GM12875 (cell line): ENCODE measurements around the gene NEURL2.

Experiments used
- H3K4me3 ChIP-seq: one replicate; pipeline ENCODE4 v1.5.1; 2011; ENCODE audit warnings: low read depth, low read length, control low read depth
- TF ChIP-seq, protein P1 (sequence below): IDR thresholded peaks from 2 replicates; pipeline ENCODE4 v1.5.1; 2011; ENCODE audit warnings: low read depth, mild to moderate bottlenecking, control low read depth, inconsistent platforms, low read length, moderate library complexity, borderline replicate concordance; ENCODE audit not compliant: insufficient read depth

The NEURL2 gene

DNA sequence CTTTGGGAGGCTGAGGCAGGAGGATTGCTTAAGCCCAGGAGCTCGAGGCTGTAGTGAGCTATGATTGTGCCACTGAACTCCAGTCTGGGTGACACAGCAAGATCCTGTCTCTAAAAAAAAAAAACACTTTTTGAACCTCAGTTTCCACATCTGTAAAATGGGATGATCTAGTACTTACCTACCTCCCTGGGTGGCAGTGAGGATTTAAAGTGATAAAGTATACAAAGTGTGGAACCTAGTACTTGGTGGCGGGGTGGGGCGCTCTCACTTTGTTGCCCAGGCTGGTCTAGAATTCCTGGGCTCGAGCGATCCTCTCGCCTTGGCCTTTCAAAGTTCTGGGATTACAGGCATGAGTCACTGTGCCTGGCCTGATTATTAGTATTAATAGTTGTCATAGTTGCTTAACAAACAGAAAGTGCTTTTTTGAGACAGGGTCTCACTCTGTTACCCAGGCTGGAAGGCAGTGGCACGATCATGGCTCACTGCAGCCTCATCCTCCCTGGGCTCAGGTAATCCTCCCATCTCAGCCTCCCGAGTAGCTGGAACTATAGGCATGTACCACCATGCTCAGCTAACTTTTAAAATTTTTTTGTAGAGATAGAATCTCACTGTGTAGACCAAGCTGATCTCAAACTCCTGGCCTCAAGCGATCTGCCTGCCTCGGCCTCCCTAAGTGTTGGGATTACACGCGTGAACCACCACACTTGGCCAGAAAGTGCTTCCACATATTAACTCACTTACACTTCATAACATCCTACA is 27.9 kb upstream of the NEURL2 start:
- no peak overlapping the region for H3K4me3 ChIP-seq
- TF ChIP-seq, protein P1, sequence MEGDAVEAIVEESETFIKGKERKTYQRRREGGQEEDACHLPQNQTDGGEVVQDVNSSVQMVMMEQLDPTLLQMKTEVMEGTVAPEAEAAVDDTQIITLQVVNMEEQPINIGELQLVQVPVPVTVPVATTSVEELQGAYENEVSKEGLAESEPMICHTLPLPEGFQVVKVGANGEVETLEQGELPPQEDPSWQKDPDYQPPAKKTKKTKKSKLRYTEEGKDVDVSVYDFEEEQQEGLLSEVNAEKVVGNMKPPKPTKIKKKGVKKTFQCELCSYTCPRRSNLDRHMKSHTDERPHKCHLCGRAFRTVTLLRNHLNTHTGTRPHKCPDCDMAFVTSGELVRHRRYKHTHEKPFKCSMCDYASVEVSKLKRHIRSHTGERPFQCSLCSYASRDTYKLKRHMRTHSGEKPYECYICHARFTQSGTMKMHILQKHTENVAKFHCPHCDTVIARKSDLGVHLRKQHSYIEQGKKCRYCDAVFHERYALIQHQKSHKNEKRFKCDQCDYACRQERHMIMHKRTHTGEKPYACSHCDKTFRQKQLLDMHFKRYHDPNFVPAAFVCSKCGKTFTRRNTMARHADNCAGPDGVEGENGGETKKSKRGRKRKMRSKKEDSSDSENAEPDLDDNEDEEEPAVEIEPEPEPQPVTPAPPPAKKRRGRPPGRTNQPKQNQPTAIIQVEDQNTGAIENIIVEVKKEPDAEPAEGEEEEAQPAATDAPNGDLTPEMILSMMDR, result no peak

DNA sequence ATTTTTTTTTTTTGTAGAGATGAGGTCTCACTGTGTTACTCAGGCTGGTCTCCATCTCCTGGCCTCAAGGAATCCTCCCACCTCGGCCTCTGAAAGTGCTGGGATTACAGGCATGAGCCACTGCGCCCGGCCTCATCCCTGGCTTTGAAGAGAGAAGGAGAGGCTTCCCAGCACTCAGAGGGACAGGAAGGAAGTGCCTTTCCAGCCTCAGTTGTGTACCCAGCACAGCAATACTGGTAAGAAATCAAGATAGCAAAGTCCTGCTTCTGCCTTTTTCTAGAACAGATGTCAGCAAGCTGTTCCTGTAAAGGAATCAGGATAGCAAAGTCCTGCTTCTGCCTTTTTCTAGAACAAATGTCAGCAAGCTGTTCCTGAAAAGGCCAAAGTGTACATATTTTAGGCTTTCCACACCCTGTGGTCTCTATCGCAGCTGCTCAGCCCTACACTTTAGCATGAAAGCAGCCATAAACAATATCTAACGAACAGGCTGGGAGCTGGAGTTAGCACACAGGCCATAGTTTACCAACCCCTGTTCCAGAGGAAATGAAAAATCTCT is 27.3 kb upstream of the NEURL2 start:
- TF ChIP-seq, protein P1, result no peak

DNA sequence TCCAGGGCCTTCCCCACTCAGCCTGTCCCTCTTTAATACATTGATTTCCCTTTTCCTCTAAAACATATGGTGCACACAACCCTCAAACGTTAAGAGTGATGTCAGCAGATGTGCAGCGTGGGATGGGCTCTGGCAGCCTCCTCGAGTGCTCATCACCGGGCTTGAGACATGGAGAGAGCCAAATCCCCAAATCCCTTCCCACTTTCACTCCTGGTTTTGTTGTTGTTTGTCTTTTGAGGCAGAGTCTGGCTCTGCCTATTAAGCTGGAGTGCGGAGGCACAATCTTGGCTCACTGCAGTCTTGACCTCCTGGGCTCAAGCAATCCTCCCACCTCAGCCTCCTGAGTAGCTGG is 26.8 kb upstream of the NEURL2 start:
- TF ChIP-seq, protein P1, result no peak
- H3K4me3 ChIP-seq, result no peak overlapping the region

More for the DNA sequence above, 27.3 kb upstream of the NEURL2 start:
- H3K4me3 ChIP-seq, result no peak overlapping the region

DNA sequence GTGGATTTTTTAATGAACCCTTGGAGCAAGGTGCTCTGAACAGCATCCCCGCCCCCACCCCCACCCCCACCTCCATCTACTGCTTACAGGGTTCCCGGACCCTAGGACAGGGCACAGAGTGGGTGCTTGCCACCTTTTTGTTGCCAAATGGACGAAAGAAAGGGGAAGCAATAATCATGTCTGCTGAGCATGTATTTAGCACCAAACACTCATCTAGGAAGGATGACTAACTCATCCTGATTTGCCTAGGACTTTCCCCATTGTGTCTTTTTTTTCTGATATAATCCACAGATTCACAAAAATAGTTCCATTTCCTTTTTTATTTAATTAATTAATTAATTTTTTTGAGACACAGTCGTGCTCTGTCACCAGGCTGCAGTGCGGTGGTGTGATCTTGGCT is 22.1 kb upstream of the NEURL2 start:
- TF ChIP-seq, protein P1, result no peak
- H3K4me3 ChIP-seq, result no peak overlapping the region

DNA sequence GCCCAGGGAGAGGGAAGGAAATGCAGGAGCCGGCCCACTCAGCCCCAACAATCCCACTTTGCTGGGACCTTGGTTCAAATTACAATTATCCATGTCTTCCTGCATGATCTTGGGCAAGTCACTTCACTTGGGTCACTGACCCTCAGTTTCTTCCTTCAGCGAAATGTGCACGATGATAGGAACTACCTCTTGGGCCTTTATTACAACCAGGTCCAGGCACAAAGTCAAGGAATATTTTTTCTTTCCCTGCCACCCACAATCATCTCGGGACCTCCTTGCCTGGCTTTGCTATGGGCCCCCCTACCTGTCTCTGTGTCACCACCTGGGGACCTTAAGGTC is 21.3 kb upstream of the NEURL2 start:
- H3K4me3 ChIP-seq, result no peak overlapping the region
- TF ChIP-seq, protein P1, result no peak

DNA sequence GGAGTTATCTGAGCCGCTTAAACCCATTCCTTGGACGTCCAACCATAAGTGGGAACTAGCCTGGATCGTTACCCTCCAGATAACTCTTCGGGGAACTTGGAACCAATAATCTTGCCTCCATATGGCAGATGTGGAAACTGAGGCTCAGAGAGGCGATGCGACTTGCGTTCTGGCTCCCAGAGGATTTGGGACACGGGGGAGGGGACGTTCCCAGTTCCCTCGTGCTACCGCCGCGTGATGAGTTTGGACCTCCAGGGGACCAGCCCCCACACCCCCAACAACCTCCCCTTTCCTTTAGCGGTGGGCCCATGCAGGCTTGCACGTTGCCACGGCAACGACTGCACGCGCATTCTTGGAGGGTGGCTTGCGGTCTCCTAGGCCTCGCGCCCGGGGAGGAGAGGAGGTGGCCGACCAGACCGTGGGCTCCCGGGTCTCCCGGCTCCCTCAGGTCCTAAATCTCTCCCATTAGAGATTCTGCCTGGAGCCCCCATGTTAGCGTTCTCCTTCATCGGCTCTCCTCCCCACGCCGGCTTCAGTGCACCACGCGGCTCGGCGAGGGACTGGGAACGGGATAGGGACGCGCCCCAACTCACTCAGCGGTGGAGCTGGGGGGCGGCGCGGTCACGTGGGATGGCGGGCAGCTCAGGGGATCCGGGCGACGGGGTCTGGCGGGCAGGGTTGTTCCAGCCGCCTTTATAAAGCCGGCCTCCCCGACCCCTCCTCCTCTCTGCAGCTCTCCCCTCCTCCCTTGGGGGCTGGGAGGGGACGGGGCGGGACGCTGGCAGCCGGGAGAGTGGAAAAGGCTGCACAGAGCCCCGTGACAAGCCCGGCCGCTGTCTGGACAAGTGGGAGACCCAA is 20.7 kb upstream of the NEURL2 start, which contains the start of gene PLTP:
PLTP (minus strand) TSS at position 670 of the 858 bp plus-strand sequence. CDS start 703 bp downstream, outside the sequence.
- TF ChIP-seq, protein P1, result no peak
- peak within 1 kb of the TSS; percentile 49 for H3K4me3 ChIP-seq
